ENCODE results near the gene IL17C. TPM values are rescaled to one million over a fixed set of nuclear protein-coding genes. Genes with fewer than 3 reads are reported as not detected.

Gene IL17C
- polyA plus RNA-seq, 1 donor from 2014 or later = not detected

- Histone ChIP-seq H3K9me2 (ENCODE audit: insufficient read depth, low read length) (no peaks in the 10 kb centered on the region), H2AFZ (ENCODE audit: low read depth, low read length) (no peak overlapping the region), H3K4me2 (ENCODE audit: low read length) (no peak overlapping the region), H3K9ac (ENCODE audit: low read length) (no peak overlapping the region), H3K79me2 (replicated peaks; ENCODE audit: insufficient read depth, low read length) (peaks cover 4% of the 10 kb centered on the region), H3K4me3 (ENCODE audit: low read length) (no peak overlapping the region), H3K9me3 (ENCODE audit: low read length) (no peaks in the 10 kb centered on the region), H3K36me3 (ENCODE audit: insufficient read depth, low read length) (peaks cover 5% of the 10 kb centered on the region), H3F3A (ENCODE audit: insufficient read depth, low read length, poor library complexity, severe bottlenecking) (no peaks in the 10 kb centered on the region), H3K27ac (ENCODE audit: low read length) (no peak overlapping the region), H4K20me1 (ENCODE audit: insufficient read depth) (no peaks in the 10 kb centered on the region), H3K27me3 (ENCODE audit: insufficient read depth, low read depth, low read length) (no peaks in the 10 kb centered on the region)
- TF ChIP-seq POLR2AphosphoS5 (IDR thresholded peaks at IDR 0.05) (no peak), EZH2 (IDR thresholded peaks at IDR 0.05; ENCODE audit: borderline replicate concordance, insufficient read depth, low read length, poor library complexity, severe bottlenecking) (no peak), CTCF (IDR thresholded peaks at IDR 0.05; ENCODE audit: poor library complexity, severe bottlenecking) (no peak), REST (IDR thresholded peaks at IDR 0.05; ENCODE audit: borderline replicate concordance) (no peak)
Observed at GRCh38 chr16:88597856-88598491, 40.4 kb upstream of the IL17C start.

GRCh38 chr16:88599092-88599733 lies 39.2 kb upstream of the IL17C start:
- Histone ChIP-seq H2AFZ (ENCODE audit: low read depth, low read length) (no peak overlapping the region), H3K9me3 (ENCODE audit: low read length) (no peaks in the 10 kb centered on the region), H3K36me3 (ENCODE audit: insufficient read depth, low read length) (peaks cover 5% of the 10 kb centered on the region), H3K27me3 (ENCODE audit: insufficient read depth, low read depth, low read length) (no peaks in the 10 kb centered on the region), H3K9me2 (ENCODE audit: insufficient read depth, low read length) (no peaks in the 10 kb centered on the region), H4K20me1 (ENCODE audit: insufficient read depth) (no peaks in the 10 kb centered on the region), H3K4me2 (ENCODE audit: low read length) (no peak overlapping the region), H3K79me2 (replicated peaks; ENCODE audit: insufficient read depth, low read length) (peaks cover 4% of the 10 kb centered on the region), H3F3A (ENCODE audit: insufficient read depth, low read length, poor library complexity, severe bottlenecking) (no peaks in the 10 kb centered on the region), H3K4me3 (ENCODE audit: low read length) (no peak overlapping the region), H3K27ac (ENCODE audit: low read length) (no peak overlapping the region), H3K9ac (ENCODE audit: low read length) (no peak overlapping the region)
- TF ChIP-seq TAF1 (IDR thresholded peaks at IDR 0.05; ENCODE audit: low read depth) (no peak), EP300 (conservative IDR thresholded peaks at IDR 0.05; ENCODE audit: poor library complexity, severe bottlenecking) (no peak), RAD21 (conservative IDR thresholded peaks at IDR 0.05) (no peak), SMC3 (conservative IDR thresholded peaks at IDR 0.05; ENCODE audit: poor library complexity) (no peak), CTCF (IDR thresholded peaks at IDR 0.05; ENCODE audit: poor library complexity, severe bottlenecking) (no peak), POLR2AphosphoS5 (IDR thresholded peaks at IDR 0.05) (no peak), EZH2 (IDR thresholded peaks at IDR 0.05; ENCODE audit: borderline replicate concordance, insufficient read depth, low read length, poor library complexity, severe bottlenecking) (no peak)

All from neural cell (in vitro differentiated cells).